HG03460 (cell line): ENCODE data around the gene PCDHB13.
"Not testable (repeated sequence)": the region's sequence is repeated elsewhere in the genome, so short reads cannot be mapped to it uniquely, and the experiment has no call there.

ENCODE experiments used
- ATAC-seq: cut with Tn5 transposase; IDR thresholded peaks from one replicate; pipeline ENCODE4 v1.9.1; 2021; ENCODE audit not compliant: unreplicated experiment

Gene PCDHB13

GRCh38 chr5:141201126-141201525 is 12.6 kb upstream of the PCDHB13 start:
- not testable (repeated sequence) for ATAC-seq

GRCh38 chr5:141201646-141202045 is 12.1 kb upstream of the PCDHB13 start:
- ATAC-seq = not testable (repeated sequence)

GRCh38 chr5:141208478-141208877 is 5.2 kb upstream of the PCDHB13 start, which contains the start of gene PCDHB12:
PCDHB12 (plus strand) TSS chr5:141208719; CDS start chr5:141208908, 189 bp downstream.
- no peak for ATAC-seq

- not testable (repeated sequence) for ATAC-seq
Measured at GRCh38 chr5:141210281-141210680, 3.4 kb upstream of the PCDHB13 start.

GRCh38 chr5:141210849-141211248 is 2.9 kb upstream of the PCDHB13 start:
- not testable (repeated sequence) for ATAC-seq

- ATAC-seq = not testable (repeated sequence)
Measured at GRCh38 chr5:141214583-141214982, 864 bp downstream of the PCDHB13 start.

GRCh38 chr5:141215504-141215903 is 1.8 kb downstream of the PCDHB13 start:
- ATAC-seq = not testable (repeated sequence)

- ATAC-seq = not testable (repeated sequence)
Measured at GRCh38 chr5:141216035-141216434, 2.3 kb downstream of the PCDHB13 start.

- no peak for ATAC-seq
Measured at GRCh38 chr5:141223112-141223783, 9.5 kb downstream of the PCDHB13 start, which contains the start of gene PCDHB14. PCDHB14 (plus strand) TSS chr5:141223343; CDS start chr5:141223506, 163 bp downstream.

GRCh38 chr5:141224844-141225243 is 11.1 kb downstream of the PCDHB13 start:
- not testable (repeated sequence) for ATAC-seq

- not testable (repeated sequence) for ATAC-seq
Measured at GRCh38 chr5:141225421-141225820, 11.7 kb downstream of the PCDHB13 start.

- no peak for ATAC-seq
Measured at GRCh38 chr5:141234109-141234667, 20.5 kb downstream of the PCDHB13 start.

- not testable (repeated sequence) for ATAC-seq
Measured at GRCh38 chr5:141235922-141236321, 22.2 kb downstream of the PCDHB13 start.

GRCh38 chr5:141236516-141237313 is 23.0 kb downstream of the PCDHB13 start:
- ATAC-seq = no peak

GRCh38 chr5:141241496-141241895 is 27.8 kb downstream of the PCDHB13 start:
- no peak for ATAC-seq

GRCh38 chr5:141245250-141245717 is 31.6 kb downstream of the PCDHB13 start, which contains the start of gene PCDHB15:
PCDHB15 (plus strand) TSS chr5:141245395; CDS start chr5:141245579, 184 bp downstream.
- ATAC-seq = no peak

- not testable (repeated sequence) for ATAC-seq
Measured at GRCh38 chr5:141246971-141247370, 33.3 kb downstream of the PCDHB13 start.

GRCh38 chr5:141247434-141247833 is 33.7 kb downstream of the PCDHB13 start:
- ATAC-seq = not testable (repeated sequence)

- no peak for ATAC-seq
Measured at GRCh38 chr5:141250576-141250975, 36.9 kb downstream of the PCDHB13 start.

- ATAC-seq = no peak
Measured at GRCh38 chr5:141258464-141258863, 44.7 kb downstream of the PCDHB13 start.

GRCh38 chr5:141258948-141259347 is 45.2 kb downstream of the PCDHB13 start:
- no peak for ATAC-seq
